NCI-H2171 treated with DMSO at 0.1 percent for 48 hours (cell line): Measurements from ENCODE around the gene HSPB1.
"Not testable (repeated sequence)": the region's sequence is repeated elsewhere in the genome, so short reads cannot be mapped to it uniquely, and the experiment has no call there.

ENCODE experiments used
- DNase-seq: peaks from one replicate; lab custom pipeline; 2025; lab: John Stamatoyannopoulos, UW

Gene HSPB1

DNA sequence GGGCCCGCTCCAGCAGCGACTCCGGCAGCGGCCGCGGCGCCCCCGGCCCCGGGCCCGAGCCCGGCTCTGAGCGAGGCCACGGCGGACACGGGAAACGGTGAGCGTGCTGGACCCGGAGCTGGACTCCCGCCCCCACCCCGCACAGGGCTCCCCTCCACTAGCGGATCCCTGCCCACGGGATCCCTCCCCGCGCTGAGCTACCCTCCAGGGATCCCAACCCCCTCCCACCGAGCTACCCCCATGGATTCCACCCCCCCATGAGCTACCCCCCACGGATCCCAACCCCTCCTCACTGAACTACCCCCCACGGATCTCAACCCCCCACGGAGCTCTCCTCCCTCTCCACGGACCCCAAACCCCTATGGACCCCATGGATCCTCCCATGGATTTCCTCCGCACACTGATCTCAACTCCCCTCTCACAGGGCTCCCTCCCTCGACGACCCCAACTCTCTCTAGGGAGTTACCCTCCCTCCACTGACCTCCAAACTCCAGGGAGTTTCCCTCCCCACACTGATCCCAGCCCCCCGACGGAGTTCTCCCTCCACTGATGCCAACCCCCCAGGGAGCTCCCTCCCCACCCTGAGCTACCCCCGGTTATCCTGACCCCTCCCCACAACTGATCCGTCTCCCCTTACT lies 20.6 kb upstream of the HSPB1 start:
- DNase-seq: no peak

GRCh38 chr7:76282344-76283253 lies 19.9 kb upstream of the HSPB1 start:
- DNase-seq: no peak

GRCh38 chr7:76283254-76284159 lies 19.0 kb upstream of the HSPB1 start:
- DNase-seq: no peak

DNA sequence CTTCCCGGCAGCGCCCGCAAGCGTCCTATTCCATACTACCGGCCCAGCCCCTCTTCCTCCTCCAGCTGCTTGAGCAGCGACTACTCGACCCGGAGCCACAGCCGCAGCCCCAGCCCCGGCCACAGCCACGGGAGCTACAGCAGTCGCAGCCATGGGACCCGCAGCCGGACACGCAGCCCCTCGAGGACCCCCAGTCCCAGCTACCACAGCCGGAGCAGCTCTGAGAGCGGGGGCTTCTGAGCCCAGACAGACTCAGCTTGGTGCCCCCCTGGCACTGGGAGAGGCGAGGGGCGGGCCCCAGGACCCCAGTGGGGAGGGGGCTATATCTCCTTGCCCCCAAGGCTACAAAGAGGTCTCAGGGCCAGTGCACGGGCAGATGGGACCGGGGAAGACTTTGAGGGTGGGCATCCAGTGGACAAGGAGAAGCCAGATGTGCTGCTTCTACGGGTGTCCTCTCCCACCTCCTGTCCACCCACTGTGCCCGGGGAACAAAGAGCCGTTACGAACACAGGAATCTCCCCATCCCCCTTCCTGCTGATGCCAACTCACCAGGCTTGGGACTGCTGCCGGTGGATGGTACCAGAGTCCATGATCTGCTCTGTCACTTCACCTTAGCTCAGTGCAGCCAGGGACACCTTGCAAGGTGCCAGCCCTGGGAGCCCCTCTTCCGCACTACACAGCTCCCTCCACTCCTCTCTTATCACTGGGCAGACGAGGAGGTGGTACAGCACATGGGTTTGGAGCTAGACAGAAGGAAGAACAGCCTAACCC lies 16.7 kb upstream of the HSPB1 start:
- DNase-seq: no peak

DNA sequence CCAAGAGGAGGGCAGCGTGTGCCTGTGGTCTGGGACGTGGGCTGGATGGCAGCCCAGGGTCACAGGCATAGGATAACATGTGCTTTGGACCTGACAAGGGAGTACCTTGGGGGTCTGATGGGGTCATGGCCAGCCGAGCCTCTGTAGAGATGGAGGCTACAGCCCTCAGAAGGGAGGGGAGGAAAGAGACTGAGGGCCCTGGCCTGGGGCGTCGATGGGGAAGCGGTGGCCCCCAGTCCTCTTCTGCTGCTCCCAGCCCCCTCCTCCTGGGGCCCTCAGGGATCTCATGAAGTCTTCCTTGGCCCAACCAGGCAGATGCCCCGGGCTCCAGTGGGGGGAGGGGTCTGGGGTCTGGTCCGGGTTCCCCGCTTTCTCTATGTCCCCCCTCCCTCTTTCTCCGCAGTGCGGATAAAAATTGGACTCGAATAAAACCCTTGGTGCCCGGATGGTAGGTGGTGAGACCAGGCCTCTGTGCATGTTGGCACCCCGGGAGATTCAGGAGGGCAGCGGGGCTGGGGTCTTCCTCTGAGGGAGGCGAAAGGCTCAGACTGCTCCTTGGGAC lies 15.6 kb upstream of the HSPB1 start:
- no peak for DNase-seq

DNA sequence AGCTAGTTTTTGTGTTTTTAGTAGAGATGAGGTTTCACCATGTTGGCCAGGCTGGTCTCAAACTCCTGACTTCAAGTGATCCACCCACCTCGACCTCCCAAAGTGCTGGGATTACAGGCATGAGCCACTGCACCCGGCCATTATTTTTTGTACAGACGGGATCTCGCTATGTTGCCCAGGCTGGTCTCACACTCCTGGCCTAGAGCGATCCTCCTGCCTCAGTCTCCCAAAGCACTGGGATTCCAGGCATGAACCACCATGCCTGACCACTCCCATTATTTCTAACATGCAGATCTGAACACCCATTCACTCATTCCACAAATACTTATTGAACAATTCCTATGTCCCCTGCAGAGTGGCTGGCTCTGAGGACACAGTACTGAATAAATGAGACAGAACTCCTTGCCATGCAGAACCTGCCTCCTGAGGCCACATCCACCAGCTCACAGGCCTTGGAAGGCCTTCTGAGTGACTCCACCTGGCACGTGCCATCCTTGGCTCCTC lies 11.6 kb upstream of the HSPB1 start:
- not testable (repeated sequence) for DNase-seq

GRCh38 chr7:76291351-76292212 lies 10.9 kb upstream of the HSPB1 start:
- DNase-seq: peak; percentile 70

GRCh38 chr7:76292213-76292573 lies 10.3 kb upstream of the HSPB1 start:
- no peak for DNase-seq

DNA sequence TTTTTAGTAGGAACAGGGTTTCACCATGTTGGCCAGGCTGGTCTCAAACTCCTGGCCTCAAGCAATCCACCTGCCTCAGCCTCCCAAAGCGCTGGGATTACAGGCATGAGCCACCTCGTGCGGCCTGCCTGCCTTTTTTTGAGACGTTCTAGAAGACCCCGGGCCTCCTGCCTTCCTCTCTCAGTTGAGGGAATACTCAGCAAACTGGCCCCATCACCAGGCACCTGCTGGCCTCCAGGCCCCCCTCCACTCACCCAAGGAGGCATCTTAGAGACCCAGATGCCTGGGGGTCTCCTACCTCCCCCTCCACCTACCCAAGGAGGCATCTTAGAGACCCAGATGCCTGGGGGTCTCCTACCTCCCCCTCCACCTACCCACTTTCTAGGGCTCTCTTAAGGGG lies 9.6 kb upstream of the HSPB1 start:
- not testable (repeated sequence) for DNase-seq

DNA sequence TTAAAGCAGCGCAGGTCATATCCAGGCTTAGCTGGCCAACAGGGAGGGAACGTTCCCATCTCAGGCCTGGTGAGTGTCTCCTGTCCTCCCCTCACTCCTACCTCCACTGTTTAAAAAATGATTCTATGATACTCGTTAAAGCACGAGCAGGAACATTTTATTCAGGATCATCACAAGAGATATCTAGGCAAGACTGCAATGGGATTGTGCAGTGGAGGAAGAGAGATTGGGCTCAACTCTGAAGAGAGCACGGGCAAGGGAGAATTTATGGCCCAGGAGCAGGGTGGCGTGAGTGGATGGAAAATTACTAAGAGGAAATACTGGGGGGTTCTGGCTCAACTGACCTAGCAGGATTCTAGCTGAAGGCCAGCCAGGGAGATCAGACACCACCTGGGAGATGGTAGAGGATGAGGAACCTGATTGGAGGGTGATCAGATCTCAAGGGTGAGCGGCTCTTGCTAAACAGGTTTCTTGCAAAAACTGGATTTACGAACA lies 9.0 kb upstream of the HSPB1 start:
- no peak for DNase-seq

DNA sequence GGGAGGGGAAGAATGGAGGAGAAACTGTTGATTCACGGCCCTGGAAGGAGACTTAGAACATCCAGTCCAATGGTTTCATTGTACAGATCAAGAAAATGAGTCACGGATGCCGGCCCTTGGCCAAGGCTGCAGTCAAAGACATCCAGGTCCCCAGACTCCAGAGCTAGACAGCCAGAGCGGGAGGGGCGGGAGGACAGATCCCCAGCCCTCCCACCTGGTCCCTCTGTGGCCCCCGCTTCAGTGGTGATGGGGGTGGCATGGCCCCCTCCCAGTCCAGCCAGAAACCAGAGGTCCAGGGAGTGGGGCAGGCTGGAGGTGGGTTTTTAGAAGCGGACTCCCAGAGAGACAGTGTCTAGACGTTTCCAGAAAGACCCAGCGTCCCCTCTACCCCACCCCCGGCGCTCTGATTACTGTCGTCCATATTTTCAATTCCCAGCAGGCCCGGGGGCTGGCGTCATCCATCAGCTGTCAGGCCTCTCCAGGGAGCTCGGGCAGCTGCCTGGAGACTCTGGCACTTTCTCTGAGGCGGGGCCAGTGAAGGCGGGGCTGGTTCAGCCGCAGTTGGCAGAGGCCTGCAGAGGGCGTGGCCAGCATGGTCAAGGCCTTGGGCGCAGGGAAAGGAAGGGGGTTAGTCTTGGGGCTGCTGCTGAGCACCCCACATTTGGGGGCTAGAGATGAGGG lies 8.0 kb upstream of the HSPB1 start:
- DNase-seq: peak; percentile 94

GRCh38 chr7:76296743-76297740 lies 5.4 kb upstream of the HSPB1 start:
- no peak for DNase-seq

DNA sequence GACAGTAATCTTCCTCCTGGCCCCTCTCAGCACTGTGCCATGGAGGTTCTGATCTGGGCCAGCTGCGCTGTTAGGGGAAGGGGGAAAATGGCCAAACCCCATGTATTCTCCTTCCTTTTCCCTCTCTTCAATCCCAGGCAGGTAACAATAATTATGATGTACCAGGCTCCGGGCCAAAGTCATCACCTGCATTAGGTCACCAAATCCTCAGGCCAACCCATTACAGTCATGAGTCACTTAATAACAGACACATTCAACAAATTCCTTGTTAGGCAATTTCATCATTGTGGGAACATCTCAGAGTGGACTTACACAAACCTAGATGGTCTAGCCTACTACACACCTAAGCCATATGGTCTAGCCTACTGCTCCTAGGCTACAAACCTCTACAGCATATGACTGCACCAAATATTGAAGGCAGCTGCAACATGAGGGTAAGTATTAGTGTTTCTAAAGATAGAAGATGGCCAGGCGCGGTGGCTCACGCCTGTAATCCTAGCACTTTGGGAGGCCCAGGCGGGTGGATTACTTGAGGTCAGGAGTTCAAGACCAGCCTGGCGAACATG lies 2.2 kb upstream of the HSPB1 start:
- no peak for DNase-seq

GRCh38 chr7:76301000-76301399 lies 1.5 kb upstream of the HSPB1 start:
- no peak for DNase-seq

GRCh38 chr7:76303202-76304147 lies 1.0 kb downstream of the HSPB1 start:
- DNase-seq: peak; percentile 65

DNA sequence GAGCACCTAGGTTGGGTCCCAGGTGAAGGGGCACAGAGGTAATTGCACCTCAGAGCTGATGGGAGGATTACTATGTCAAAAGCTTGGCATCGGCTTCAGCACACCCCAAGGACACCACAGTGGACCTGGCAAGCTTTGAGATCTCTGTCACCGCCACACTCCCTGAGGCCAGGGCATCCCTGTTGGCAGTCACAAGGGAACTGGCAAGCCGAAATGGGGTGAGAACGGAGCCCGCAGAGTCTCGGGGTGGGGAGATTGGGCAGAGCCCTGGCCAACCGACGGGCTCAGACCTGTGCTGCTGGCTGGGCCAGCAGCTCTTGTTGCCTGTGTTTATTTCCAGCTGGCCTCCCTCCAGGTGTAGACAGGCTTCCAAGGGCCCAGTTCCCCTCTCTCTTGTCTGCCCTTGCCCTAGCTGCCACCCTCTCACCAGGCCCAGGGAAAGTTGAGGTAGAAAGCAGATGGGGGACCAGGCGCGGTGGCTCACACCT lies 2.5 kb downstream of the HSPB1 start:
- no peak for DNase-seq
